Endothelial cell of umbilical vein (primary cell): Measurements from ENCODE around the gene RNF130. TPM values are rescaled to one million over a fixed set of nuclear protein-coding genes. Genes with fewer than 3 reads are reported as not detected.

ENCODE experiments used
- BruUV-seq: library from RNA; stranded (reverse); fragments of 400-500 nt; replicated peaks from 2 replicates; lab custom pipeline; 2021; lab: Mats Ljungman, UMichigan
- CTCF ChIA-PET: fragments of 300-600, 350-600 bp; sonication (Branson Sonifier 250); formaldehyde crosslinking; loops from one replicate; lab custom pipeline; 2021; ENCODE audit warnings: antibody characterized with exemption, inconsistent platforms; lab: Charles Lee
- POLR2A ChIA-PET: fragments of 300-600, 350-600 bp; sonication (Branson Sonifier 250); formaldehyde crosslinking; loops from one replicate; lab custom pipeline; 2021; ENCODE audit warnings: antibody characterized with exemption, inconsistent platforms; lab: Charles Lee
- DNase-seq: peaks from one replicate; pipeline ENCODE4 v3.0.0-alpha.2; 2011; ENCODE audit warnings: low read depth, low spot score
- FAIRE-seq: peaks from 2 replicates; lab custom pipeline; 2011; peaks lifted over from hg19 to GRCh38; lab: Jason Lieb, UNC
- H2AFZ ChIP-seq: 2 replicates; pipeline ENCODE4 v1.6.0; 2012; ENCODE audit warnings: low read depth, low read length, control low read depth, inconsistent platforms
- H3K27ac ChIP-seq: 2 replicates; pipeline ENCODE4 v1.5.1; 2011; ENCODE audit warnings: low read depth, mild to moderate bottlenecking, control low read depth, low read length, moderate library complexity; ENCODE audit not compliant: insufficient read depth
- H3K27me3 ChIP-seq, 2 experiments: 2 replicates each; pipeline versions ENCODE4 v1.6.0 to v1.6.1; 2011; ENCODE audit warnings: low read length in 2 of 2, mixed read lengths in 1 of 2; ENCODE audit not compliant: control insufficient read depth in 2 of 2, insufficient read depth in 2 of 2
- H3K36me3 ChIP-seq, 2 experiments: 2 replicates in 1 of 2; 3 replicates in 1 of 2; pipeline ENCODE4 v1.5.1; 2011; ENCODE audit warnings: low read length in 2 of 2, mild to moderate bottlenecking in 1 of 2, moderate library complexity in 1 of 2; ENCODE audit not compliant: control insufficient read depth in 2 of 2, insufficient read depth in 2 of 2; ENCODE audit errors: extremely low read depth in 1 of 2
- H3K4me1 ChIP-seq: 3 replicates; pipeline ENCODE4 v1.5.1; 2011; ENCODE audit warnings: mild to moderate bottlenecking, low read length; ENCODE audit not compliant: control insufficient read depth, insufficient read depth; ENCODE audit errors: extremely low read depth
- H3K4me2 ChIP-seq: 2 replicates; pipeline ENCODE4 v1.6.1; 2011; ENCODE audit warnings: low read length, control low read depth, mixed read lengths; ENCODE audit not compliant: insufficient read depth
- H3K4me3 ChIP-seq, 3 experiments: fragments of 200-600 bp in 1 of 3; sonication (generic), shearing (Covaris generic) in 1 of 3; replicated peaks in 1 of 3; 2 replicates each; pipeline ENCODE4 v1.5.1; 2011 to 2016; ENCODE audit warnings: control low read depth in 3 of 3, low read length in 3 of 3, mild to moderate bottlenecking in 2 of 3, inconsistent platforms in 1 of 3, low read depth in 1 of 3, moderate library complexity in 1 of 3; ENCODE audit not compliant: insufficient read depth in 1 of 3
- H3K79me2 ChIP-seq: 2 replicates; pipeline ENCODE4 v1.6.0; 2012; ENCODE audit warnings: low read length, inconsistent platforms; ENCODE audit not compliant: control insufficient read depth, insufficient read depth
- H3K9ac ChIP-seq: replicated peaks from 2 replicates; pipeline ENCODE3; 2011; ENCODE audit warnings: low read length, control low read depth; ENCODE audit not compliant: insufficient read depth; ENCODE audit errors: extremely low read depth
- H3K9me1 ChIP-seq: replicated peaks from 3 replicates; pipeline ENCODE4 v1.6.0; 2011; ENCODE audit warnings: mild to moderate bottlenecking, low read length; ENCODE audit not compliant: control insufficient read depth, insufficient read depth; ENCODE audit errors: extremely low read depth
- H3K9me3 ChIP-seq: replicated peaks from 2 replicates; pipeline ENCODE4 v1.5.1; 2012; ENCODE audit warnings: low read length, inconsistent platforms; ENCODE audit not compliant: control insufficient read depth, insufficient read depth
- H4K20me1 ChIP-seq: replicated peaks from 2 replicates; pipeline ENCODE3; 2011; ENCODE audit warnings: mild to moderate bottlenecking, low read length; ENCODE audit not compliant: control insufficient read depth, insufficient read depth; ENCODE audit errors: extremely low read depth
- CTCF ChIP-seq, 2 donors: IDR thresholded peaks; 1 replicate in 1 of 2; 2 replicates in 1 of 2; pipeline ENCODE4 v1.5.1; 2011; ENCODE audit warnings: low read length in 2 of 2, mild to moderate bottlenecking in 2 of 2, moderate library complexity in 2 of 2, control low read depth in 1 of 2, inconsistent platforms in 1 of 2, low read depth in 1 of 2; ENCODE audit not compliant: insufficient read depth in 1 of 2; ENCODE audit errors: extremely low read depth in 1 of 2
- EZH2 ChIP-seq: IDR thresholded peaks from 2 replicates; pipeline ENCODE4 v1.6.1; 2012; ENCODE audit warnings: borderline replicate concordance, low read depth, mild to moderate bottlenecking, moderate library complexity, low read length, inconsistent platforms; ENCODE audit not compliant: severe bottlenecking
- FOS ChIP-seq: IDR thresholded peaks from 2 replicates; pipeline ENCODE4 v1.6.1; 2011; ENCODE audit warnings: mild to moderate bottlenecking, low read length, moderate library complexity, borderline replicate concordance; ENCODE audit not compliant: insufficient read depth
- GATA2 ChIP-seq: IDR thresholded peaks from 2 replicates; pipeline ENCODE4 v1.7.0; 2011; ENCODE audit warnings: low read depth, mild to moderate bottlenecking, moderate library complexity, mixed read lengths, low read length; ENCODE audit not compliant: insufficient read length, insufficient read depth
- JUN ChIP-seq: IDR thresholded peaks from 2 replicates; pipeline ENCODE4 v1.6.1; 2011; ENCODE audit warnings: borderline replicate concordance, low read depth; ENCODE audit not compliant: insufficient read length, insufficient read depth
- MYC ChIP-seq: IDR thresholded peaks from one replicate; pipeline ENCODE4 v1.6.1; 2011; ENCODE audit warnings: mild to moderate bottlenecking, low read depth, low read length
- POLR2A ChIP-seq: IDR thresholded peaks from 2 replicates; pipeline ENCODE4 v1.6.1; 2012; ENCODE audit warnings: low read depth, mild to moderate bottlenecking, control low read depth, low read length
- POLR2AphosphoS5 ChIP-seq: IDR thresholded peaks from 2 replicates; pipeline ENCODE4 v1.6.1; 2012; ENCODE audit warnings: low read depth, mild to moderate bottlenecking, control low read depth, low read length, moderate library complexity; ENCODE audit not compliant: insufficient read depth
- dilution Hi-C: fragments of 300-500 bp; cut with MboI; formaldehyde crosslinking; loops from one replicate; pipeline ENCODE4 v1.15.0; 2019; ENCODE audit warnings: low sequenced_read_pairs; ENCODE audit not compliant: extremely low pct_ligation_motif_present
- intact Hi-C: fragments of 100-400 bp; cut with micrococcal nuclease; formaldehyde crosslinking; loops from one replicate; pipeline ENCODE4 v1.10.0; 2022
- polyA plus RNA-seq, 4 experiments: library from polyadenylated mRNA; depleted of rRNA in 3 of 4; stranded (reverse) in 3 of 4; unstranded in 1 of 4; fragments of >200 nt; gene quantifications; 2 replicates each; pipeline versions ENCODE4 v1.2.1 to v1.2.3, GENCODE V29; 2011 to 2012; ENCODE audit warnings: missing spikeins in 1 of 4
- total RNA-seq: library from RNA; stranded (reverse); gene quantifications from 2 replicates; pipeline ENCODE4 v1.2.3, GENCODE V29; 2021
- TF ChIP-seq, protein P1 (sequence below): IDR thresholded peaks from 2 replicates; pipeline ENCODE4 v1.6.1; 2011; ENCODE audit not compliant: insufficient read depth, insufficient read length

The RNF130 gene
- total and polyA plus RNA-seq, 2 donors (not counting 3 experiments of a cell fraction or from before 2014, with no cell fraction given), result 43.0 to 43.1 TPM

DNA sequence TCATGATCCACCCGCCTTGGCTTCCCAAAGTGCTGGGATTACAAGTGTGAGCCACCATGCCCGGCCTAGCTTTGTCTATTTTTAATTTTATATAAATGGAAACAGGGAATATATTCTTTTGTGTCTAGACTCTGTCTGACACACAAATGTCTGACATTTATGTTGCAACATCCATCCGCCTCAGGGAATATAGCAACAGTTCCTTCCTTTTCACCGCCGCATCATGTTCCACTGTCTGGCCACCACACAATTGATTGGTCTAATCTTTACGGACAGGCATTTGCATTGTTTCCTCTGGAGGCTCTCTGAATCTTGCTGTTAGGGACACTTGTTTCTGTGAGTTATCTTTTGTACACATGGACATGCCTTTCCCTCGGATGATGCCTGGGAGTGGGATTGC is 143.7 kb downstream of the RNF130 start:
- Histone ChIP-seq H3K9me1 (no peaks in the 10 kb centered on the region), H3K79me2 (no peaks in the 10 kb centered on the region), H3K27me3 (no peaks in the 10 kb centered on the region), H3K27ac (no peak overlapping the region), H3K4me3 (no peak overlapping the region), H4K20me1 (no peaks in the 10 kb centered on the region), H3K9me3 (no peaks in the 10 kb centered on the region), H3K4me1 (no peaks in the 10 kb centered on the region), H3K36me3 (no peaks in the 10 kb centered on the region), H3K9ac (no peak overlapping the region), H3K4me2 (no peak overlapping the region), H2AFZ (no peak overlapping the region)
- ChIA-PET CTCF (interaction anchor here (0.6 kb wide), 1 partner anchor 162 kb away, joined by 4 read pairs; no protein-coding TSS in a partner anchor), POLR2A (no interaction called here)
- DNase-seq (no peak), FAIRE-seq (no peak)
- intact Hi-C loops (no loop called here), dilution Hi-C loops (no loop called here)
- BruUV-seq, result no TSS peak
- no peak for TF ChIP-seq POLR2A

DNA sequence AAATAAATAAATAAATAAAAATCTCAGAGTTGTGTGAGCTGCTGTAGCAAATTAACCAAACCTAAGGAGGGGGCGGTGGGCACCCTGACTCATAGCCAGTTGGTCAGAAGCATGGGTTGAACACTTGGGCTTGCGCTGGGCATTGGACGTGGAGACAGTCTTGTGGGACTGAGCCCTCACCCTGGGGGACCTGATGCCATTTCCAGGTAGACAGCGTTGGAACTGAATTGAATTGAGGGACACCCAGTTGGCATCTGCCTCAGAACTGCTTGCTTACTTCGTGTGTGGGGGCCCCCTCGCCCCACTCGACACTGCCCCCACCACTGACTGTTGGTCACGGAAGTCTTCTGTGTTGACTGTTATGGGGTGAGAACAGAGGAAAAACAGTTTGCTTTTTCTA is 144.9 kb downstream of the RNF130 start:
- DNase-seq, result no peak
- H3K4me3 ChIP-seq, result no peak overlapping the region
- CTCF ChIA-PET, result no interaction called here
- H3K36me3 ChIP-seq, result no peaks in the 10 kb centered on the region
- no peak overlapping the region for H3K9ac ChIP-seq
- no peak for TF ChIP-seq FOS
- no peak for TF ChIP-seq EZH2
- TF ChIP-seq POLR2AphosphoS5, result no peak
- TF ChIP-seq POLR2A, result no peak
- TF ChIP-seq GATA2, result no peak
- no peak for TF ChIP-seq CTCF (IDR thresholded peaks at IDR 0.05; ENCODE audit: extremely low read depth in 1 of 2, insufficient read depth in 1 of 2, low read depth in 1 of 2, low read length in 2 of 2)
- no peak for TF ChIP-seq MYC
- TF ChIP-seq JUN, result no peak
- TF ChIP-seq, protein P1, sequence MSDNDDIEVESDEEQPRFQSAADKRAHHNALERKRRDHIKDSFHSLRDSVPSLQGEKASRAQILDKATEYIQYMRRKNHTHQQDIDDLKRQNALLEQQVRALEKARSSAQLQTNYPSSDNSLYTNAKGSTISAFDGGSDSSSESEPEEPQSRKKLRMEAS, result no peak
- no peaks in the 10 kb centered on the region for H3K9me3 ChIP-seq
- no peaks in the 10 kb centered on the region for H3K4me1 ChIP-seq
- H3K27me3 ChIP-seq, result no peaks in the 10 kb centered on the region
- POLR2A ChIA-PET, result no interaction called here
- no peak overlapping the region for H3K4me2 ChIP-seq
- intact Hi-C loops (no loop called here), dilution Hi-C loops (no loop called here)
- no peaks in the 10 kb centered on the region for H4K20me1 ChIP-seq
- no peaks in the 10 kb centered on the region for H3K9me1 ChIP-seq
- no peak for FAIRE-seq
- BruUV-seq, result no TSS peak
- H3K79me2 ChIP-seq, result no peaks in the 10 kb centered on the region
- H2AFZ ChIP-seq, result no peak overlapping the region
- H3K27ac ChIP-seq, result no peak overlapping the region
